ENCODE data around the gene SLC9C2. TPM values are rescaled to one million over a fixed set of nuclear protein-coding genes. Genes with fewer than 3 reads are reported as not detected.
"Not testable (repeated sequence)": the region's sequence is repeated elsewhere in the genome, so short reads cannot be mapped to it uniquely, and the experiment has no call there.

SLC9C2 gene
- total RNA-seq: not detected

GRCh38 chr1:173603056-173603591 is at the start of gene SLC9C2:
Gene SLC9C2, minus strand, starts transcription at chr1:173603072. Its CDS starts 1,296 bp downstream, at chr1:173601776.
- WGBS, 2 donors (ENCODE audit: low coverage in 1 of 2): 9 to 73% methylated on average over 5 of the region's 5 CpGs
- no peaks in the 10 kb centered on the region for H3K9me3 ChIP-seq
- no peaks in the 10 kb centered on the region for H3K4me1 ChIP-seq
- no peak within 1 kb of the TSS for H3K27ac ChIP-seq
- ATAC-seq: no peak
- TF ChIP-seq POLR2AphosphoS5 (IDR thresholded peaks at IDR 0.05) (no peak), POLR2A (IDR thresholded peaks at IDR 0.05) (no peak), EP300 (IDR thresholded peaks at IDR 0.05) (no peak), CTCF (IDR thresholded peaks at IDR 0.05) (no peak)
- H3K4me3 ChIP-seq: peak within 1 kb of the TSS; percentile 12 to 22
- H3K27me3 ChIP-seq: no peaks in the 10 kb centered on the region
- H3K36me3 ChIP-seq: no peaks in the 10 kb centered on the region

- no peak overlapping the region for H3K4me3 ChIP-seq
Observed at GRCh38 chr1:173648880-173649605, 46.2 kb upstream of the SLC9C2 start.

GRCh38 chr1:173646656-173647055 is 43.8 kb upstream of the SLC9C2 start:
- no peak for ATAC-seq
- H3K27me3 ChIP-seq: no peaks in the 10 kb centered on the region
- WGBS, 2 donors (ENCODE audit: low coverage in 1 of 2): 44 to 61% methylated on average over 2 to 3 of the region's 3 CpGs
- no peak overlapping the region for H3K4me3 ChIP-seq
- peaks cover 0 to 6% (median 0%) of the 10 kb centered on the region in 3 donors for H3K9me3 ChIP-seq
- no peak overlapping the region for H3K27ac ChIP-seq
- TF ChIP-seq EP300 (IDR thresholded peaks at IDR 0.05) (no peak), POLR2A (IDR thresholded peaks at IDR 0.05) (no peak), CTCF (IDR thresholded peaks at IDR 0.05) (no peak), POLR2AphosphoS5 (IDR thresholded peaks at IDR 0.05) (no peak)
- H3K36me3 ChIP-seq: no peaks in the 10 kb centered on the region
- H3K4me1 ChIP-seq: no peaks in the 10 kb centered on the region

More at GRCh38 chr1:173648880-173649605, 46.2 kb upstream of the SLC9C2 start:
- no peaks in the 10 kb centered on the region for H3K36me3 ChIP-seq
- no peaks in the 10 kb centered on the region for H3K4me1 ChIP-seq
- TF ChIP-seq POLR2AphosphoS5 (IDR thresholded peaks at IDR 0.05): no peak
- TF ChIP-seq CTCF (IDR thresholded peaks at IDR 0.05): no peak
- TF ChIP-seq EP300 (IDR thresholded peaks at IDR 0.05): no peak
- no peak for TF ChIP-seq POLR2A (IDR thresholded peaks at IDR 0.05)
- ATAC-seq: no peak
- H3K27ac ChIP-seq: no peak overlapping the region
- H3K9me3 ChIP-seq: peaks cover 0 to 7% (median 0%) of the 10 kb centered on the region in 3 donors
- H3K27me3 ChIP-seq: no peaks in the 10 kb centered on the region

GRCh38 chr1:173642450-173643139 is 39.7 kb upstream of the SLC9C2 start:
- not testable (repeated sequence) for H3K27me3 ChIP-seq, H3K27ac ChIP-seq, H3K4me1 ChIP-seq, ATAC-seq, H3K9me3 ChIP-seq, H3K36me3 ChIP-seq, H3K4me3 ChIP-seq
- WGBS, 2 donors (ENCODE audit: low coverage in 1 of 2): 79% methylated on average over 4 of the region's 4 CpGs; no CpG with 5 or more reads in 1 of the 2 donors

- WGBS, 2 donors (ENCODE audit: low coverage in 1 of 2): 54 to 64% methylated on average over 2 of the region's 2 CpGs
- TF ChIP-seq EP300 (IDR thresholded peaks at IDR 0.05) (no peak), POLR2A (IDR thresholded peaks at IDR 0.05) (no peak), CTCF (IDR thresholded peaks at IDR 0.05) (no peak), POLR2AphosphoS5 (IDR thresholded peaks at IDR 0.05) (no peak)
- no peaks in the 10 kb centered on the region for H3K27me3 ChIP-seq
- no peak for ATAC-seq
- H3K9me3 ChIP-seq: peaks cover 0 to 12% (median 0%) of the 10 kb centered on the region in 3 donors
- H3K4me3 ChIP-seq: no peak overlapping the region
- no peak overlapping the region for H3K27ac ChIP-seq
- no peaks in the 10 kb centered on the region for H3K4me1 ChIP-seq
- no peaks in the 10 kb centered on the region for H3K36me3 ChIP-seq
Observed at GRCh38 chr1:173639102-173639501, 36.2 kb upstream of the SLC9C2 start.

All from gastroesophageal sphincter (tissue), 4 donors.